ENCODE measurements around the gene VAV1.

DNA sequence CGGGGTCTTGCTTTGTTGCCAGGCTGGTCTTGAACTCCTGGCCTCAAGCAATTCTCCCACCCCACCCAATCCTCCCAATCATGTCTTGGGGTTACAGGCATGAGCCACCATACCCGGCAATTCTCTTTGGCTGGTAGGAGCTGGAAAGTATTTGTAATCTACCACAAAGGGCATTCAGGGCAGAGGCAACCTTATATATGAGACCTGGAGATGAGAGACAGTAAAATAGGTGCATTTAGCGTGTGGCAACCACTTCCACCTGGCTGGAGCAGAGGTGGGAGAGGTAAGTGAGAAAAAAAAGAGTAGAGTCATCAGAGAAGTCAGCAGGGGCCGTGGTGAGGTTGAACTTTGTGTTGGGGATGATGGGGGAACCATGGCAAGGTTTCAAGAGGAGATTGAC, 36.8 kb downstream of the VAV1 start:
- no peak for TF ChIP-seq ZBTB1 (tag by site-specific recombination; IDR thresholded peaks at IDR 0.05)
- TF ChIP-seq, protein P1, sequence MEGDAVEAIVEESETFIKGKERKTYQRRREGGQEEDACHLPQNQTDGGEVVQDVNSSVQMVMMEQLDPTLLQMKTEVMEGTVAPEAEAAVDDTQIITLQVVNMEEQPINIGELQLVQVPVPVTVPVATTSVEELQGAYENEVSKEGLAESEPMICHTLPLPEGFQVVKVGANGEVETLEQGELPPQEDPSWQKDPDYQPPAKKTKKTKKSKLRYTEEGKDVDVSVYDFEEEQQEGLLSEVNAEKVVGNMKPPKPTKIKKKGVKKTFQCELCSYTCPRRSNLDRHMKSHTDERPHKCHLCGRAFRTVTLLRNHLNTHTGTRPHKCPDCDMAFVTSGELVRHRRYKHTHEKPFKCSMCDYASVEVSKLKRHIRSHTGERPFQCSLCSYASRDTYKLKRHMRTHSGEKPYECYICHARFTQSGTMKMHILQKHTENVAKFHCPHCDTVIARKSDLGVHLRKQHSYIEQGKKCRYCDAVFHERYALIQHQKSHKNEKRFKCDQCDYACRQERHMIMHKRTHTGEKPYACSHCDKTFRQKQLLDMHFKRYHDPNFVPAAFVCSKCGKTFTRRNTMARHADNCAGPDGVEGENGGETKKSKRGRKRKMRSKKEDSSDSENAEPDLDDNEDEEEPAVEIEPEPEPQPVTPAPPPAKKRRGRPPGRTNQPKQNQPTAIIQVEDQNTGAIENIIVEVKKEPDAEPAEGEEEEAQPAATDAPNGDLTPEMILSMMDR (tag by site-specific recombination; IDR thresholded peaks at IDR 0.05) = no peak
- TF ChIP-seq REST (tag by site-specific recombination; IDR thresholded peaks at IDR 0.05) = no peak

All from HEK293 (cell line).